ENCODE data around the gene AKR1C1.
"Not testable (repeated sequence)": the region's sequence is repeated elsewhere in the genome, so short reads cannot be mapped to it uniquely, and the experiment has no call there.

AKR1C1 gene

DNA sequence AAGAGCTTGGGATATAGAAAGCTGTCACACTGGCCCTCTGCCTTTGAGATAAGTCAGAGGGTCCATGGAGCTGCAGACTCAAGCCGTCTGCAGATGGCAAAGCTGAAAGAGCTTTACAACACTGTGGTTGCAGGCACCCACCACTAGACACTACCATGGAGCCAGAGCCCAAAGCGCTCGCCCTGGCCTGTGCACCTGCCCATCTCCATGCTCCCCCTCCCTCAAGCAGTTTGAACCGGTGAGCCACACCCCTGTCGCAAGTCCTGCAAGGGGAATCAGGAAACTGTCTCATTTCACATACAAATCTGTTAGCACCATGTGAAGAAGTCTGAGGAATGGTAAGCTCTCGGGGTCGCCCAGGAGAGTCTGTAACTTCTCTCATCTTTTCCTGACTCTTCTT lies 46.8 kb downstream of the AKR1C1 start:
- not testable (repeated sequence) for H3K27ac ChIP-seq

- not testable (repeated sequence) for H3K27ac ChIP-seq
Observed at GRCh38 chr10:5011392-5011791, 48.2 kb downstream of the AKR1C1 start.

DNA sequence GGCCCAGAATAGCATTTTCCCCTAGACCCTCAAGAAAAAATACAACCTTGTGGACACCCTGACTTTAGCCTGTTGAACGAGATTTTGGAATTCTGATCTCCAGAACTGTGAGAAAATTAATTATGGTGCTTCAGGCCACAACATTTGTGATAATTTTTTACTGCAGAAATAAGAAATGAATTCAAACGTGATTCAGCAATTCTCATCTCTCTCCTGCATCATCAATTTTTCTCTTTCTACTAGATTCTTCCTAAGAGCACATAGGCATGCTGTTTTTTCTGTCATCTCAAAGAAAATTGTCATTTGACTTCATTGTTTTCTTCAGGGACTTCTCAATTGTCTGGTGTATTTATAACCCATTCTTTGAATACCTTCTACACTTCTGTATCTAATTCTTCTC lies 49.4 kb downstream of the AKR1C1 start:
- no peak overlapping the region for H3K27ac ChIP-seq

GRCh38 chr10:5013385-5013784 lies 50.2 kb downstream of the AKR1C1 start:
- TF ChIP-seq, protein P1, sequence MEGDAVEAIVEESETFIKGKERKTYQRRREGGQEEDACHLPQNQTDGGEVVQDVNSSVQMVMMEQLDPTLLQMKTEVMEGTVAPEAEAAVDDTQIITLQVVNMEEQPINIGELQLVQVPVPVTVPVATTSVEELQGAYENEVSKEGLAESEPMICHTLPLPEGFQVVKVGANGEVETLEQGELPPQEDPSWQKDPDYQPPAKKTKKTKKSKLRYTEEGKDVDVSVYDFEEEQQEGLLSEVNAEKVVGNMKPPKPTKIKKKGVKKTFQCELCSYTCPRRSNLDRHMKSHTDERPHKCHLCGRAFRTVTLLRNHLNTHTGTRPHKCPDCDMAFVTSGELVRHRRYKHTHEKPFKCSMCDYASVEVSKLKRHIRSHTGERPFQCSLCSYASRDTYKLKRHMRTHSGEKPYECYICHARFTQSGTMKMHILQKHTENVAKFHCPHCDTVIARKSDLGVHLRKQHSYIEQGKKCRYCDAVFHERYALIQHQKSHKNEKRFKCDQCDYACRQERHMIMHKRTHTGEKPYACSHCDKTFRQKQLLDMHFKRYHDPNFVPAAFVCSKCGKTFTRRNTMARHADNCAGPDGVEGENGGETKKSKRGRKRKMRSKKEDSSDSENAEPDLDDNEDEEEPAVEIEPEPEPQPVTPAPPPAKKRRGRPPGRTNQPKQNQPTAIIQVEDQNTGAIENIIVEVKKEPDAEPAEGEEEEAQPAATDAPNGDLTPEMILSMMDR (conservative IDR thresholded peaks at IDR 0.05), result no peak
- H3K27ac ChIP-seq, result no peak overlapping the region; the same call in 1 of the 2 replicates

More for the DNA sequence above, 49.4 kb downstream of the AKR1C1 start:
- TF ChIP-seq, protein P1 (conservative IDR thresholded peaks at IDR 0.05), result no peak

DNA sequence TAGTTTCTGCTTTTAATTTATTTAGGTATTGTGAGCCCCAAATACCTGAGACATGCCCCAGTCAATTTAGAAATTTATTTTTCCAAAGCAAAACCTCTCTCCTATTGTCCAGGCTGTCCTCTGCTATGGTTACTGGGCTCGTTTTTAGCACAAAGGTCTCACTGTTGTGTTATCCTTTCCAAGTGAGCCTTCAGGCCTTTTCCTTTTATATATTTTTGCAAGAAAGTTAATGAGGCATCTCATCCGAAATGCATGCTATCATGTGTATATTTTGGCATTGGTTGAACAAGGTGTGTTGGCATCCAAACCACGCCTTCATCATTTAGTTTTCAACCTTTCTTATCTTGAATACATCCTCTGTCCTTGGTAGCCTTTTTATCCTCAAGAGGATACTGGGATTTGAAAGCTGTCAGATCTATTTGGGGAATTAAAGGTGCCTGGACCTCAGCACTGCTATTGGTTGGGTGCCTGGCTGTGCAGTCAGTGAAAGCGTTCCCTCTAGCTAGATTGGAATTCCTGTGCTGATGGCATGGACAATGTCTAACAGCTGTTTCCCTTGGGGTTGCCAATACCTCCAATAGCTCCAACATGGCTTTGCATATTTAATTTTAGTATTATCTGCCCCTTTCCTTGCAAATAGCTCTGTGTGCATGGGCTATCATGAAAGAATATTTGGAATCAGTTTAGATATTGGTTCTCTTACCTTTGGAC lies 51.1 kb downstream of the AKR1C1 start:
- not testable (repeated sequence) for H3K27ac ChIP-seq

GRCh38 chr10:5014936-5015335 lies 51.7 kb downstream of the AKR1C1 start:
- TF ChIP-seq, protein P1 (conservative IDR thresholded peaks at IDR 0.05), result no peak
- no peak overlapping the region for H3K27ac ChIP-seq

- TF ChIP-seq, protein P1 (conservative IDR thresholded peaks at IDR 0.05), result no peak
- H3K27ac ChIP-seq, result no peak overlapping the region
Observed at GRCh38 chr10:5018134-5018533, 54.9 kb downstream of the AKR1C1 start.

DNA sequence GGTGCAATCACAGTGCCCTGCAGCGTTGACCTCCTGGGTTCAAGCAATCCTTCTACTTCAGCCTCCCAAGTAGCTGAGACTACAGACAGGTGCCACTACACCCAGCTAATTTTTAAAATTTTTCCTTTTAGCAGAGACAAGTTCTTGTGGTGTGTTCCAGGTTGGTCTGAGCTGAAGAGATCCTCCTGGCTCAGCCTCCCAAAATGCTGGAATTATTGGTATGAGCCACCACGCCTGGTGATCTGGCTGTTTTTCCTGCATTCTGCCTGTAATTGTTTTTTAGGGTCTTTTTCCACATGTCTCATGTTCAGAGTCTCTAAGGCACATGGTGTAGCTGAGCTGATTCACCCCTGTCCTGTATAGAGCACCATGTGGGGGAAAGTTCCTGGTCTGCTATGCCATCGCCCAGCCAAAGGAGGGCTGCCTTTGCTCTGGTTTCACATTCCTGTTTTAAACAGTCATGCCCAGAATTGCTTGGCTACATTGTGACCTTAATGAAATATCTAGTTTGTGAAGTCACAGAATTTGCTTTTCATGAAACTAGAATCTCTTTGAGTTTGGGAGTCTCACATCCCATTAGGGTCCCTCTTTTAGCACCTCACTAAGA lies 55.6 kb downstream of the AKR1C1 start:
- TF ChIP-seq, protein P1 (conservative IDR thresholded peaks at IDR 0.05), result peak; percentile 14; the same call in 1 of the 2 replicates
- H3K27ac ChIP-seq, result not testable (repeated sequence)

DNA sequence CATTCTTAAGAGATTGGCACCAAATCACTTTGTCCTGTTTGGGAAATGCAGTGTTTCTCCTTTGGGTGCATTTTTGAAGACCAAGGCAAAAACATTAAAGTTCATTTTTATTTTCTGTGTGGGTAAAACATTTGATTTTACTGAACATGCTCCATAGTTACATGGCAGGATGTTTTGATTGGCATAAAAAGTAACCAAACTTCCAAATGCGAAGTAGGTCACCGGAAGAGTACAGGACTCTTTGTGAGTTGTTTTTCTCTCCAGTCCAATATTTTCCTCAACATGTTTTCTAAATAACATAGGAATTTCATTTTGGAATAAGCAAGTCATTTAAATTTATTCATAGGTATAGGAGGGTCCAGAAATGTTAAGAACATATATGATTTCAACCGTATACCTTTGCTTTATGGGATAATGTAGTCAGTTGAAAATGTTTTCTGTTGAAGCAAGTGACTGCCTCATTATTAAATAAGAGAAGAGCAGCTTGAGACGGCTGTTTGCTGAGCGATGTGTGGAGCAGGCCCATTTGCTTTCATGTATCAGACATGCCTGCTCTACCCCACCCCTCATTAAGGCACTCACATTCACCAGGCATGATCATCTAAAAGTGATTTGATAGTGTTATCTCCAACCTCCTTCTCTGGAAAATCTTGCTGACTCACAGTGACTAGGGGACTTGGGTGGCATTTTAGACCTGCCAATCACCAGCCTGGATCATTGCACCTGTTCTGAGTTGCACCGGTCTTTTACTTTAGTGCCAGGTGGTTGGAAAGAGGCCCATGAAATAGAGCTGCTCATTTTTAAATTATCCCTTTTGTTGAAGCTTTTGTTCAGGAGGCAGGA lies 56.8 kb downstream of the AKR1C1 start:
- not testable (repeated sequence) for H3K27ac ChIP-seq

- not testable (repeated sequence) for H3K27ac ChIP-seq
Observed at GRCh38 chr10:5021624-5022290, 58.5 kb downstream of the AKR1C1 start.
